Stimulated activated naive B cell treated with anti-CD40 and anti-IgM and Interleukin-4, amounts not matched to agents 10 μg/mL and 1 μg/mL and 100 μg/mL, for 72 hours (primary cell): Measurements from ENCODE around the gene TBCB.

Experiments used
- ATAC-seq, 2 donors: fragments of 150-1000 bp; cut with Tn5 transposase; replicated peaks; 2 replicates each; pipeline ENCODE4 v1.10.0; 2021; ENCODE audit warnings: moderate library complexity in 1 of 2
- DNase-seq: peaks from one replicate; pipeline ENCODE4 v3.0.0; 2021
- H3K27ac Mint-ChIP-seq: one replicate; pipeline ENCODE4 v1.8.0; 2022; ENCODE audit warnings: mild to moderate bottlenecking, mixed read lengths
- H3K27me3 Mint-ChIP-seq, 2 donors: one replicate each; pipeline ENCODE4 v1.8.0; 2022; ENCODE audit warnings: mixed read lengths in 2 of 2
- H3K36me3 Mint-ChIP-seq, 2 donors: one replicate each; pipeline ENCODE4 v1.8.0; 2022; ENCODE audit warnings: mixed read lengths in 2 of 2, mild to moderate bottlenecking in 1 of 2
- H3K4me1 Mint-ChIP-seq, 2 donors: one replicate each; pipeline ENCODE4 v1.8.0; 2022; ENCODE audit warnings: mixed read lengths in 2 of 2, mild to moderate bottlenecking in 1 of 2
- H3K4me3 Mint-ChIP-seq, 2 donors: one replicate each; pipeline ENCODE4 v1.8.0; 2022; ENCODE audit warnings: mild to moderate bottlenecking in 2 of 2, mixed read lengths in 2 of 2, moderate library complexity in 1 of 2
- H3K9me3 Mint-ChIP-seq, 2 donors: one replicate each; pipeline ENCODE4 v1.8.0; 2022; ENCODE audit warnings: mixed read lengths in 2 of 2, mild to moderate bottlenecking in 1 of 2

TBCB gene

DNA sequence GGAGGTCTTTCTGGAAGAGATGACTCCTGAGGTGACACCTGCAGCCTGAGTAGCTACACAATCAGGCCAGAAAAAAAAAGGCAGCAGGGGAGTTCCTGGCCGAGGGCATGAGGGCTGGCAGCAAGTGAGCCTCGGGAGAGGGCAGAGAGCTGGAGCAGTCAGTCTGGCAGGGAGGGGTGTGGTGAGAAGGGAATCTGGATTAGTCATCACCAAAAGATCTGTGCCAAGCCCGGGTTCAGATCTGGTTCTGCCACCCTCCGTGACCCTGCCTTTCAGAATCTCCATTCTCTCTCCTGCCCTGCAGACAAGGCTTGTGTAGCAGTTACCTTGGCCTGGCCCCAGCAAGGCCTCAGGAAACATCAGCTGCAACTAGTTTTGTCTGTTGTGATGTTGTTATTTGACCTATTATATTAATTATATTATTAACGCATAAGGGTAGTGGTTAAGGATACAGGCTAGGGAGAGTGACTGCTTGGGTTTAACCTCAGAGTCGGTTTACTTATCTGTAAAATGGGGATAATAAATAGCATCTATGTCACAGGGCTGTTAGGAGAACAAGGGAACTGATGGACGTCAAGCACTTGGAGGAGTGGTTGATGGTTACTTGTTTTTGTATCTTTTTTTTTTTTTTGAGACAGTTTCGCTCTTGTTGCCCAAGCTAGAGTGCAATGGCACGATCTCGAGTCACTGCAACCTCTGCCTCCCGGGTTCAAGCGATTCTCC is 21.9 kb downstream of the TBCB start:
- Mint-ChIP-seq H3K4me3 (no peak overlapping the region), H3K27me3 (peaks cover 11 to 16% of the 10 kb centered on the region in 2 donors), H3K9me3 (peaks cover 5% of the 10 kb centered on the region in 2 donors), H3K4me1 (peaks cover 13 to 19% of the 10 kb centered on the region in 2 donors), H3K36me3 (peaks cover 12 to 15% of the 10 kb centered on the region in 2 donors), H3K27ac (no peak overlapping the region)
- ATAC-seq (no peak), DNase-seq (no peak)

DNA sequence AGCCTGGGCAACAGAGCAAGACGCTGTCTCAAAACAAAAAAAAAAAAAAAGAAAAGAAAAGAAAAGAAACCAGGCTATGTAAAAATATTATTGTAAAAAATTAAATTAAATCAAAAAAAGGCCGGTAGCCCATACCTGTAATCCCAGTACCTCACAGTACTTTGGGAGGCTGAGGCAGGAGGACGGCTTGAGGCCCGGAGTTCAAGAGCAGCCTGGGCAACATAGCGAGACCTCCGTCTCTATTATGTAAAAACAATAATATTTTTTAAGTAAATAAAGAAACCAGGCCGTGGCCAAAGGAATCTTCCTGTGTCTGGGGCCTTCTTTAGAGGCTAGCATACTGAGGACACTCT is 23.8 kb downstream of the TBCB start:
- no peak for DNase-seq
- Mint-ChIP-seq H3K27me3 (peaks cover 11 to 16% of the 10 kb centered on the region in 2 donors), H3K9me3 (peaks cover 5% of the 10 kb centered on the region in 2 donors), H3K36me3 (peaks cover 22 to 28% of the 10 kb centered on the region in 2 donors), H3K4me1 (peaks cover 20 to 21% of the 10 kb centered on the region in 2 donors), H3K4me3 (peak overlapping the region; percentile 84 to 97), H3K27ac (peak overlapping the region; percentile 97)
- no peak for ATAC-seq

DNA sequence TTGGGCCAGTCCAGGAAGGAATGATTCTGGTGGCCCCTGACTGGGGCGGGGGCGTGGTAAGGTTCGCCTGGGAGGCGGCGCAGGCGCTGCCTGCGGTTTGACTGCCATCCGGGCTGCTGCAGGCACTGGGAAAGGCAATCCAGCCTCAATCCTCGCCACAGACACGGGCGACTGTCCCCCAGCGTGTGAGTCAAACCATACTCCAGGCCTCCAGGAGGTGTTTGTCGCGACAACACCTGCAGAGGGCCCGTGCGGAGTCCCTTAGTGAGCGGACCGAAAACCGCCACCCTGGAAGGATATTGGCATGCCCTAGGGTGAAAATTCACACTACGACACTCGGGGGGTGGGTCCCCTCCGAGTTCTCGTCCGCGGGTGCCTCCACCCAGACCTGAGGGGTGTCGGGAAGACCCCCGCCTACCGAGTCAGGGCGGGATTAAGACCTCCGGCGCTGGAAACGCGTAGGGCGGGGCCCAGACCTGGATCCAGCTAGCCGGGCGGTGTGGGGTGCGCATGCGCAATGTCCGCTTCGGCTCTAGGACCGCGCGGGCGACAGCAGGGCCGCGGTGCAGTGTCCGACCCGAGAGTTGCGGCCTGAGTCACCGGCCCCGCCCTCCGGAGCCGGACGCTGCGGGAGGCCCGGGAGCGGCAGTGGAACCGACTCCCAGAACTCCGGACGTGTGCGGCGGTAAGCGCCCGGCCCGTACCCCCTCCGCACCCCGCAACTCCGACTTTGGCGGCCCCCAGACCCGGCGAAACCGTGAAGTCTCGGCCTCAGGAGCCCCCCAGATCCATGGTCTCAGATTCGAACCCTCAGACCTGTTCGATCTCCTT is 24.4 kb downstream of the TBCB start, which contains the start of gene CAPNS1:
CAPNS1 (plus strand) TSS at position 594 of the 831 bp plus-strand sequence. CDS start 946 bp downstream, outside the sequence.
- Mint-ChIP-seq H3K4me3 (peak within 1 kb of the TSS; percentile 84 to 97), H3K27ac (peak within 1 kb of the TSS; percentile 97), H3K27me3 (peaks cover 11 to 16% of the 10 kb centered on the region in 2 donors), H3K4me1 (peaks cover 20 to 21% of the 10 kb centered on the region in 2 donors), H3K36me3 (peaks cover 22 to 30% of the 10 kb centered on the region in 2 donors), H3K9me3 (peaks cover 5% of the 10 kb centered on the region in 2 donors)
- ATAC-seq (peak; percentile 81 to 86), DNase-seq (peak; percentile 93)

DNA sequence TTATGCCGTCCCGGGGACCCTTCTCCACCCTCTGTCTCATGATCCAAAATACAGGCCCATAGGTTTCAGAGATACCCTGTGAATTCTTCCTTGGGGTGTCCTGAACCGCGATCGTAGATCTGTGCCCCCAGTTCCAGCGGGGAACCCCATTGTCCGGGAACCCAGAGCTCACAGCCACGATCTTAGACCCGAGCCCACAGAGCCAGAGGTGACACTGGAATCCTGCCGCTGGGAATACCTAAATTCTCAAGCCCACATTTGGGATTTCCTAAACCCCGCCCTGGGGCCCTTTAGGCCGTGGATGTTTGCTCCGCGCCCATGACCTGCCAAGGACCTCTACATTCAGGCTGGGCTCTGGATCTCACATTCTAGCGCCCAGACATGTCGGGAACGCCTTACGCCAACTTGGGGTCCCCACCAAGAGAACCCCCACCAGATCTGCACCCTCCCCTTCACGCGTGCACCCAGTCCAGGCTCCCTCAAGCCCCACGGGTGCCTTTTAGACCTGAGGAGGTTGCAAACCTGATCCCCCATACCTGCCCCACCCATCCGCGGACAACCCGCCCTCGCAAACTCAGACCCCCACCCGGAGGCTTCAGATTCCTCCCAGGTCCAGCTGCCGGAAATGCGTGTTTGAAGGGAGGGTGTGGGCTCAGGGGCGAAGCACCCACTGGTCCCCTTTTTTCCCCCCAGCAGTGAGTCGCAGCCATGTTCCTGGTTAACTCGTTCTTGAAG is 25.2 kb downstream of the TBCB start:
- peaks cover 5% of the 10 kb centered on the region in 2 donors for H3K9me3 Mint-ChIP-seq
- ATAC-seq: peak; percentile 39 to 44
- DNase-seq: peak; percentile 37

DNA sequence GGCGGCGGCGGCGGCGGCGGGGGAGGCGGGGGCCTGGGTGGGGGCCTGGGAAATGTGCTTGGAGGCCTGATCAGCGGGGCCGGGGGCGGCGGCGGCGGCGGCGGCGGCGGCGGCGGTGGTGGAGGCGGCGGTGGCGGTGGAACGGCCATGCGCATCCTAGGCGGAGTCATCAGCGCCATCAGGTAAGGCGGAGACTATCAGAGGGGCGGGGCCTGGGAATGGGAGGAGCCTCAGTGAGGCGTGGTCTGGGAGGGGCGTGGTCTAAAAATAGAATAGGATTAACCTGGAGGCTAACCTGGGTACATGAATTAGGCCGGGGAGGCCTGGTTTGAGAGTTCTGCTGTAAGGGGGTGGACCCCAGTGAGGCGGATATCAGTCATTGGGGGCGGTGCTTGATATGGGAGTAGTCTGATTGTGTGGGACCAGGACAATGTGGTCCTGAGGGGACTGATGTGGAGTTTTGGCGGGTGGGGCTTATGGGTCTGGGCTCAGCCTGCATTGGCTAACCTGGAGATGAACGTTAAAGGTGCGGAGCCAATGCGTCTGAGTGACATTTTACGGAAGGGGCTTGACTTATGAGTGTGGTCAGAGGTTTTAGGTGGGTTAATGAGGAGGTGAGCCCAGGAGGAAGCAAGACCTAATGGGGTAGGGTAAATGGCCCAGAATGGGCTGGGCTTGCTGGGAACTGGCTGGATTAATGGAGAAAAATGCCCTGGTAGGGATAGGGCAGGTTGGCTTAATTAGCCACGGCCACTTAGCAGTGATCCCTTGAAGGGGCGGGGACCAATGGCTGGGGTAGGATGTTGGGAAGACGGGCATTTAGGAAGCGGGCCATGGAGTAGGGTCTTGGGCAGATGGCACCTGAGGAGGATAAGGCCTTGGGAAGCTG is 26.0 kb downstream of the TBCB start:
- peak overlapping the region; percentile 84 to 97 for H3K4me3 Mint-ChIP-seq
- H3K27me3 Mint-ChIP-seq: peaks cover 0 to 2% of the 10 kb centered on the region in 2 donors
- DNase-seq: peak; percentile 84
- peaks cover 5% of the 10 kb centered on the region in 2 donors for H3K9me3 Mint-ChIP-seq
- H3K27ac Mint-ChIP-seq: peak overlapping the region; percentile 97
- H3K36me3 Mint-ChIP-seq: peaks cover 30 to 45% of the 10 kb centered on the region in 2 donors
- peak; percentile 70 to 75 for ATAC-seq
- H3K4me1 Mint-ChIP-seq: peaks cover 21% of the 10 kb centered on the region in 2 donors

More for the DNA sequence above, 25.2 kb downstream of the TBCB start:
- Mint-ChIP-seq H3K27me3 (peaks cover 6 to 10% of the 10 kb centered on the region in 2 donors), H3K4me3 (peak overlapping the region; percentile 84 to 97), H3K4me1 (peaks cover 20 to 21% of the 10 kb centered on the region in 2 donors), H3K27ac (peak overlapping the region; percentile 97), H3K36me3 (peaks cover 22 to 37% of the 10 kb centered on the region in 2 donors)

DNA sequence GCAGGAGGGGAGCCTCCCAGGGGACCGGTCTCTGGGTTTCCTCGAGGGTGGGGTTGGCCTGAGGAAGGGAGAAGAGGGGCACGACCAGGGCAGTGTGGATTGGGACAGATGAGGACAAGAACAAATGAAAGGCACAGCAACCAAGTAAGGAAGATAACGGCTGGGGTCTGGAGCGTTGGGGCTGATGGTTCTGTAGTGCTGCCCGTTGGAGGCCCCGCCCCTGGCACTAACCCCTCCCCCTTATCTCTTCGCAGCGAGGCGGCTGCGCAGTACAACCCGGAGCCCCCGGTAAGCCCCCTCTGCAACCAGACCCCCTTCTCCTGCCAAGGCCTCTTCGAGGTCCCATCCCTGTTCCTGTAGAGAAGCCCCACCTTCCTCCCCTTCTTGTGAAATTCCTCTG is 26.8 kb downstream of the TBCB start:
- ATAC-seq (no peak), DNase-seq (no peak)
- peaks cover 20 to 26% of the 10 kb centered on the region in 2 donors for H3K4me1 Mint-ChIP-seq
- H3K27ac Mint-ChIP-seq: peak overlapping the region; percentile 42
- H3K36me3 Mint-ChIP-seq: peaks cover 38 to 53% of the 10 kb centered on the region in 2 donors
- H3K27me3 Mint-ChIP-seq: no peaks in the 10 kb centered on the region
- H3K9me3 Mint-ChIP-seq: peaks cover 5% of the 10 kb centered on the region in 2 donors
- H3K4me3 Mint-ChIP-seq: peak overlapping the region; percentile 84 to 97

DNA sequence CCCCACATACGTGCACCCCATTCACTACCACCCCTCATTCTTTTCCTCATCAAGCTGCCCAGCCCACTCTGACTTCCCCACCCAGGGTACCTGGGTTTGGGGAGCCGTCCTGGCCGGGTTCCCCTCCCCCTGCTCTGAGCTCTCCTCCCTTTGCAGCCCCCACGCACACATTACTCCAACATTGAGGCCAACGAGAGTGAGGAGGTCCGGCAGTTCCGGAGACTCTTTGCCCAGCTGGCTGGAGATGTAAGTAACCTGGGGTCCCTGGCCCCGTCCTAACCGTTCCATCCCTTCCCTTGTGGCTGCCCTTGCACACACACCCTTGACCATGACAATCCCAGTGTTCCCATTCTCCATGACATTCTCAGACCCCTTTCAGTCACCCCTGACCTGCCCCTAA is 27.2 kb downstream of the TBCB start:
- Mint-ChIP-seq H3K4me1 (peaks cover 20 to 26% of the 10 kb centered on the region in 2 donors), H3K36me3 (peaks cover 42 to 57% of the 10 kb centered on the region in 2 donors), H3K27me3 (no peaks in the 10 kb centered on the region), H3K27ac (peak overlapping the region; percentile 42), H3K4me3 (peak overlapping the region; percentile 15 to 43), H3K9me3 (peaks cover 5% of the 10 kb centered on the region in 2 donors)
- no peak for DNase-seq
- no peak for ATAC-seq

DNA sequence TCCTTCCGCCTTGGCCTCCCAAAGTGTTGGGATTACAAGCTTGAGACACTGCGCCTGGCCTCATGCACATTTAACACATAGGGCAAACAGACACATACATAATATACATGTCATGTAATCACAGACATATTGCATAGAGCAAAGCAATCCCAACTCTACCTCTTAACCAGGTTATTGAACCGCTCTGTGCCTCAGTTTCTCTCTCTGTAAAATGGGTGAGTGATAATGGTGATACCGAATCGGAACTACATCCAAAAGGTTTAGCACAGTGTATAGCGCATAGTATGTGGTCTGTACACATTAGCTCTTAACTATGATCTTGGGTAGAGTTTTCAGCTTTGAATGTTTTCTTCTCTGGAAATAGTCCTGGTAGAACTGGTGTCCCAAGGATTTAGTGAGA is 29.4 kb downstream of the TBCB start:
- DNase-seq (no peak), ATAC-seq (no peak)
- Mint-ChIP-seq H3K36me3 (peaks cover 58 to 75% of the 10 kb centered on the region in 2 donors), H3K27ac (no peak overlapping the region), H3K4me1 (peaks cover 20 to 26% of the 10 kb centered on the region in 2 donors), H3K9me3 (peaks cover 5% of the 10 kb centered on the region in 2 donors), H3K4me3 (no peak overlapping the region), H3K27me3 (no peaks in the 10 kb centered on the region)

DNA sequence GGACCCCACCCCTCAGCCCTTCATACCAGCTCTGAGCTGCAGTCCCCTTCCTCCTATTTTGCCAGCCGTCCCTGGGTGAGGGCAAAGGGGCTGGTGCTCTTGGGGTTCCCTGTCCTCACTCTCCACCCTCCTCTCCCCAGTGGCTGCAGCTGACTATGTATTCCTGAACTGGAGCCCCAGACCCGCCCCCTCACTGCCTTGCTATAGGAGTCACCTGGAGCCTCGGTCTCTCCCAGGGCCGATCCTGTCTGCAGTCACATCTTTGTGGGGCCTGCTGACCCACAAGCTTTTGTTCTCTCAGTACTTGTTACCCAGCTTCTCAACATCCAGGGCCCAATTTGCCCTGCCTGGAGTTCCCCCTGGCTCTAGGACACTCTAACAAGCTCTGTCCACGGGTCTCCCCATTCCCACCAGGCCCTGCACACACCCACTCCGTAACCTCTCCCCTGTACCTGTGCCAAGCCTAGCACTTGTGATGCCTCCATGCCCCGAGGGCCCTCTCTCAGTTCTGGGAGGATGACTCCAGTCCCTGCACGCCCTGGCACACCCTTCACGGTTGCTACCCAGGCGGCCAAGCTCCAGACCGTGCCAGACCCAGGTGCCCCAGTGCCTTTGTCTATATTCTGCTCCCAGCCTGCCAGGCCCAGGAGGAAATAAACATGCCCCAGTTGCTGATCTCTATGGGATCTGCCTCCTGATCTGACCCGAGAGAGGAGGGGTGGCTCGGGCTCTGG is 34.6 kb downstream of the TBCB start:
- H3K4me1 Mint-ChIP-seq: peaks cover 10 to 23% of the 10 kb centered on the region in 2 donors
- no peak overlapping the region for H3K4me3 Mint-ChIP-seq
- no peak overlapping the region for H3K27ac Mint-ChIP-seq
- DNase-seq (no peak), ATAC-seq (no peak)
- peaks cover 52 to 61% of the 10 kb centered on the region in 2 donors for H3K36me3 Mint-ChIP-seq
- H3K27me3 Mint-ChIP-seq: no peaks in the 10 kb centered on the region
- no peaks in the 10 kb centered on the region for H3K9me3 Mint-ChIP-seq

DNA sequence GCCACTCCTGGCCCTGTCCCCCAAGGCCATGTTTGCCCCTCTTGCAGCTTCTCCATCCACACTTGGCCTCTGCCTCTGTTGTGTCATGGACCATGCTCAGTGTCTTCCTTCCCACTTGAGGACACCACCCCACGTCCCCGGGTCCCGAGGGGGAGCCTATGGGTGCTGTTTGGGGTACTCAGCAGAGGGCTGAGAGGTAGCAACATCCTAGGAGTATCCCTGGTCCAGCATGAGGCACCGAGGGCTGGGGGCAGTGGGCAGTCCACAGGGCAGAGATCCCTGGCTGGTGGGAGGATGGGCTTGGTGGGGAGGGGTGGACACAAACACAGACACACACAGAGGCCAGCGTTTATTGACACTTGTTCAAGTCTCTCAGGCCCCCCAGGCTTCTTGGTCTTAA is 35.3 kb downstream of the TBCB start:
- ATAC-seq (no peak), DNase-seq (no peak)
- Mint-ChIP-seq H3K9me3 (no peaks in the 10 kb centered on the region), H3K4me3 (no peak overlapping the region), H3K27ac (no peak overlapping the region), H3K27me3 (no peaks in the 10 kb centered on the region), H3K4me1 (peaks cover 10 to 23% of the 10 kb centered on the region in 2 donors), H3K36me3 (peaks cover 50 to 58% of the 10 kb centered on the region in 2 donors)

DNA sequence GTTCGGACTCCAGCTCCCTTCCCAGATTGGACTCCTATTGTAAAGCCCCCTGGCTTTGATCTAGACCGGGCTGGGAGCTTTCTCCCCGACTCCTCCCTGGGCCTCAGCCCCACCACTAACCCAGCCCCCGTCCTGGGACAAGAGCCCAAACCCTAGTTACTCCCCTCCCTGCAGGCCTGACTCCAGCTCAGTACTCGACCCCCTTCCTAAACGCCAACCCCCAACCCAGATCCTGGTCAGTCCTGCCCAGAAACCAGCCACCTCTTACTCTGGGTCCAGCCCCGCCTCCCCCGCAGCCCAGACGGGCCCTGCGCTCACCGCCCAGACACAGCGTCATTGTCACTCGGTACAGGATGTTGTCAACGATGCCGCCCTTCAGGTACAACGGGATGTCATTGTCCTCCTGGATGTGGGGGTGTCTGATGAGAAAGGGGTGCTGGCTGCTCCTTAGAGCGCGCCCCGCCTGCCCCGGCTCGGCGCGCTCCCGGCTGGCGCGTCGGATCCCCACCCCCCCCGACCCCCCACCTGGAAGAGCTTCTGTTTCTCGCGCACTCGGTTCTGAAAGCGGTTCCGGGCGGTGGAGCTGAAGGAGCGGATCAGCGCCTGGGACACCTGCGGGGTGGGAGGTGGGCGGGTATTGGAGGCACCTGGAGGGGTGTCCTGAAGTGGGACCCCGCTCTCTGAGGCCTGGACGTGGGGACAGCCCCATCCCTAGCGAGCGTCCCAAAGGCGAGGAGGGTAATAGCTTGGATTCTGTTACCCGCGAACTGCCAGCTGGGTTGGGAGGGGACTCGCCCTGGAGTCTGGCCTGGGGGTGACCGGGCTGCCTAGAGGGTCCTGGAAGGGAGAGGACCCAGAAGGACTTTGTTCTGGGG is 36.1 kb downstream of the TBCB start:
- DNase-seq: no peak
- Mint-ChIP-seq H3K4me1 (peaks cover 8 to 21% of the 10 kb centered on the region in 2 donors), H3K27ac (no peak overlapping the region), H3K4me3 (peak overlapping the region in 1 of 2 donors; percentile 43), H3K36me3 (peaks cover 42 to 50% of the 10 kb centered on the region in 2 donors), H3K27me3 (no peaks in the 10 kb centered on the region), H3K9me3 (no peaks in the 10 kb centered on the region)
- no peak for ATAC-seq

DNA sequence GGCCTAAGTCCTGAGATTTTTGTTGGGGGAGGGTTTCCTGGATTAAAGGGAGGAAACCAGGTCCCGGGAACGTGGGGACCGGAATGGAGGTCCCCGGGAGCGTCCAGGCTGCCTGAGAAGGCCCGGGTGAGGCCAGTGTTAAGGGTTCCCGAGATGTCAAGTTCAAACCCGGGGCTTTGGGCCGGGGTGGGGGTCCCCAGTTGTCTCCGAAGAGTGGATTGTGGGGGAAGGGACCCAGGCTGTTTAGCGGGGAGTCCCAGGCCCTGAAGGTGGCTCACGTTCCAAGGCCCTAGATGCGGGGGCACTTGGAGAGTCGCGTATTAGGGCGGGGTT is 36.7 kb downstream of the TBCB start:
- H3K36me3 Mint-ChIP-seq: peaks cover 36 to 44% of the 10 kb centered on the region in 2 donors
- ATAC-seq: no peak
- peaks cover 6 to 17% of the 10 kb centered on the region in 2 donors for H3K4me1 Mint-ChIP-seq
- no peaks in the 10 kb centered on the region for H3K27me3 Mint-ChIP-seq
- no peak for DNase-seq
- peak overlapping the region in 1 of 2 donors; percentile 43 for H3K4me3 Mint-ChIP-seq
- H3K9me3 Mint-ChIP-seq: no peaks in the 10 kb centered on the region
- H3K27ac Mint-ChIP-seq: no peak overlapping the region
